GM23248 (cell line): ENCODE results near the gene SLC4A1AP. TPM values are rescaled to one million over a fixed set of nuclear protein-coding genes. Genes with fewer than 3 reads are reported as not detected.

Source experiments
- DNase-seq: peaks from one replicate; pipeline ENCODE4 v3.0.0-alpha.2; 2015
- H2AFZ ChIP-seq: fragments of 200-600 bp; sonication (generic); 2 replicates; pipeline ENCODE4 v1.6.1; 2016; ENCODE audit warnings: antibody characterized with exemption
- H3F3A ChIP-seq: fragments of 200-600 bp; sonication (generic); 2 replicates; pipeline ENCODE4 v1.6.1; 2016; ENCODE audit warnings: mild to moderate bottlenecking, antibody characterized with exemption, mixed run types; ENCODE audit not compliant: insufficient read depth
- H3K27ac ChIP-seq: fragments of 200-600 bp; sonication (generic); 2 replicates; pipeline ENCODE4 v1.5.1; 2016; ENCODE audit warnings: mild to moderate bottlenecking
- H3K27me3 ChIP-seq: fragments of 200-600 bp; sonication (generic); replicated peaks from 2 replicates; pipeline ENCODE4 v1.6.1; 2016; ENCODE audit warnings: mild to moderate bottlenecking; ENCODE audit not compliant: insufficient read depth
- H3K36me3 ChIP-seq: fragments of 200-600 bp; sonication (generic); 2 replicates; pipeline ENCODE4 v1.6.1; 2016; ENCODE audit warnings: low read depth, mild to moderate bottlenecking
- H3K4me1 ChIP-seq: fragments of 200-600 bp; sonication (generic); 2 replicates; pipeline ENCODE4 v1.6.1; 2016; ENCODE audit warnings: mild to moderate bottlenecking; ENCODE audit not compliant: insufficient read depth
- H3K4me2 ChIP-seq: fragments of 200-600 bp; sonication (generic); one replicate; pipeline ENCODE4 v1.6.1; 2016; ENCODE audit warnings: mild to moderate bottlenecking; ENCODE audit not compliant: unreplicated experiment
- H3K4me3 ChIP-seq: fragments of 200-600 bp; sonication (generic); 2 replicates; pipeline ENCODE4 v1.5.1; 2016; ENCODE audit warnings: mild to moderate bottlenecking
- H3K79me2 ChIP-seq: fragments of 200-600 bp; sonication (generic); 2 replicates; pipeline ENCODE4 v1.6.1; 2016; ENCODE audit warnings: mild to moderate bottlenecking; ENCODE audit not compliant: insufficient read depth
- H3K9ac ChIP-seq: fragments of 200-600 bp; sonication (generic); 2 replicates; pipeline ENCODE4 v1.6.1; 2016; ENCODE audit warnings: mild to moderate bottlenecking
- H3K9me2 ChIP-seq: fragments of 200-600 bp; sonication (generic); 2 replicates; pipeline ENCODE4 v1.6.1; 2016; ENCODE audit warnings: mixed run types, mild to moderate bottlenecking, moderate library complexity; ENCODE audit not compliant: insufficient read depth
- H3K9me3 ChIP-seq: fragments of 200-600 bp; sonication (generic); one replicate; pipeline ENCODE4 v1.6.1; 2017; ENCODE audit warnings: low read depth
- H4K20me1 ChIP-seq: fragments of 200-600 bp; sonication (generic); 2 replicates; pipeline ENCODE4 v1.6.0; 2016; ENCODE audit not compliant: insufficient read depth
- EZH2 ChIP-seq: fragments of 200-600 bp; sonication (generic); IDR thresholded peaks from 2 replicates; pipeline ENCODE4 v1.6.1; 2018; ENCODE audit warnings: antibody characterized with exemption, mild to moderate bottlenecking; ENCODE audit not compliant: insufficient read depth, poor library complexity, severe bottlenecking
- EZH2phosphoT487 ChIP-seq: fragments of 200-600 bp; sonication (generic); IDR thresholded peaks from 2 replicates; pipeline ENCODE4 v1.6.1; 2018; ENCODE audit warnings: antibody characterized with exemption, moderate library complexity, mild to moderate bottlenecking, low read depth; ENCODE audit not compliant: insufficient read depth
- WGBS, 2 experiments: methylation state at CpG; one replicate each; pipeline ENCODE4 v1.1.6; 2015 to 2017; ENCODE audit warnings: low lambda C conversion rate in 2 of 2, low coverage in 1 of 2; ENCODE audit errors: missing lambda C conversion rate in 2 of 2; 5-methylcytosine and 5-hydroxymethylcytosine counted together
- in situ Hi-C: fragments of 300-500 bp; cut with MboI; formaldehyde crosslinking; loops from 2 replicates; pipeline ENCODE4 v1.15.0; 2020
- polyA plus RNA-seq: library from polyadenylated mRNA; unstranded; fragments of >200 nt; fragmentation: Nextera tagmentation; extraction: Ambion mirVana; gene quantifications from 2 replicates; pipeline ENCODE4 v1.2.1, GENCODE V29; 2016
- total RNA-seq: library from RNA; depleted of rRNA; stranded (reverse); fragments of >200 nt; shearing (Covaris generic); gene quantifications from 2 replicates; pipeline ENCODE4 v1.2.3, GENCODE V29; 2014

Gene SLC4A1AP
- total and polyA plus RNA-seq, 2 experiments from 2014 or later = 22.4 to 23.9 TPM

DNA sequence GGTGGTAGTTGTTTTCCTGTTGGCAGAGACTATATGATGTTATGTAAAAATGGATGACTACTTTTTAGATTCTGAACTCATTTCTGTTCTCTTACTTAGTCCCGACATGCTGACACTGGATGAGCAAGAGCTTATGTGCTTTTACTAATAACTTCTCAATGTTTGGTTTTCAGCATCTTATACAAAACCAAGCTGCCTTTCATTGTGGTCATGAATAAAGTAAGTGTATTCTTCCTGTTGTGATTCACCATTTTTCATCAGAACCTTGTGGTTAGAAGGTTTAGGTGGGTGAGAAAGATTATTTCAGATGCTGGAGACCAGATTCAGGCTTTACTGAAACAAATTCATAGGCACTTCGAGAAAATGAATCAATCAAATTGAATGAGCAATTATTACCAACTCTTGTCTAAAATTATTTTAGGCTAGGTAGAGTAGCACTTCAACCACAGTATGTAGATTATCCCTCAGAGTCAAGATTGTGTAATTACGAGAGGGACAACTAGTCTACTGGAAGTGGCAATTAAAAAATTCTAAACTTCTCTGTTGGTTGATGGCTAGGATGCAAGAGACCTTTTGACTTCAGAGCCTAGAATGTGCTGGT, 25.6 kb upstream of the SLC4A1AP start:
- H3K4me2 ChIP-seq = peak overlapping the region; percentile 71
- no peak overlapping the region for H2AFZ ChIP-seq
- peak overlapping the region; percentile 17; the same call in 1 of the 2 replicates for H3K4me3 ChIP-seq
- in situ Hi-C loops = no loop called here
- peak; percentile 95 for DNase-seq
- no peaks in the 10 kb centered on the region for H3K9me3 ChIP-seq
- peak overlapping the region; percentile 82 for H3K27ac ChIP-seq
- TF ChIP-seq EZH2phosphoT487 (peak; percentile 80; the same call in 1 of the 2 replicates), EZH2 (no peak)
- H3K27me3 ChIP-seq = no peaks in the 10 kb centered on the region
- H3K4me1 ChIP-seq = peaks cover 20% of the 10 kb centered on the region
- peaks cover 42% of the 10 kb centered on the region for H3K36me3 ChIP-seq
- peaks cover 3% of the 10 kb centered on the region; the same call in 1 of the 2 replicates for H4K20me1 ChIP-seq
- 8 to 10% methylated on average over 3 of the region's 3 CpGs for WGBS, 2 experiments
- peak overlapping the region; percentile 16 for H3K9ac ChIP-seq
- H3F3A ChIP-seq = peaks cover 39% of the 10 kb centered on the region
- no peaks in the 10 kb centered on the region for H3K9me2 ChIP-seq
- H3K79me2 ChIP-seq = no peaks in the 10 kb centered on the region

GRCh38 chr2:27638709-27639108, 25.0 kb upstream of the SLC4A1AP start:
- Histone ChIP-seq H3K27ac (peak overlapping the region; percentile 82), H3K4me3 (peak overlapping the region; percentile 17; the same call in 1 of the 2 replicates), H3K9ac (0 out of 2 replicates have a peak overlapping the region, but pooled peaks have one; percentile 16), H2AFZ (no peak overlapping the region), H3K4me2 (peak overlapping the region; percentile 71), H3K27me3 (no peaks in the 10 kb centered on the region), H3K9me2 (no peaks in the 10 kb centered on the region), H3K36me3 (peaks cover 43% of the 10 kb centered on the region), H3F3A (peaks cover 39% of the 10 kb centered on the region), H3K4me1 (peaks cover 20% of the 10 kb centered on the region), H3K79me2 (no peaks in the 10 kb centered on the region), H3K9me3 (no peaks in the 10 kb centered on the region), H4K20me1 (peaks cover 3% of the 10 kb centered on the region; the same call in 1 of the 2 replicates)
- DNase-seq = peak; percentile 93
- WGBS, 2 experiments = 3 to 5% methylated on average over 3 of the region's 3 CpGs
- in situ Hi-C loops = no loop called here
- TF ChIP-seq EZH2phosphoT487 (peak; percentile 95), EZH2 (no peak)

DNA sequence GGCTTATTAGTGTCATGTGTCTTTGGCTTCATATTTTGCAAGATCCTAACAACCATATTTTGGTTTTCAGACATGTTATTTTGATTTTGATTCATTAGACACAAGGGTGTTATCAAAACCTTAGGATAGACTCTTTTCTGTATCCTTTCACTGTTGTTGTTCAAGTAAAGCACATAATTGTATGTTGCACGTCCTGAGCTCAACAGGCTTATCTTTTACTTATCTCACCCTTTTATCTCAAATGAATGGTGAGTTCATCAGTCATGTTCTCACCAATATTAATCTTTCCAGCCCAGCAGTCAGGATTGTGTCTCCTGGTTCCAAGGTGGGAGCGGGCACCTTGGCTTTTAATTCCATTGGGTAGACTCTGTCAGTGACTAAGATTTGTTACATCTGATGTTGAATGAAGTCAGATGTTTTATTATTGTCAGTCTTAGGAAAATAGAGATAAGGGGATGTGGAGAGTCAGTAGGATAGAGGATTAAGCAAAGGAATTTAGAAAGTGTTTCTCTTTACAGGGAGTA, 22.9 kb upstream of the SLC4A1AP start:
- Histone ChIP-seq H4K20me1 (peaks cover 3% of the 10 kb centered on the region; the same call in 1 of the 2 replicates), H2AFZ (no peak overlapping the region), H3K27ac (no peak overlapping the region), H3K9ac (no peak overlapping the region), H3K4me2 (no peak overlapping the region), H3F3A (peaks cover 32% of the 10 kb centered on the region), H3K79me2 (no peaks in the 10 kb centered on the region), H3K4me3 (no peak overlapping the region), H3K27me3 (no peaks in the 10 kb centered on the region), H3K9me2 (no peaks in the 10 kb centered on the region), H3K36me3 (peaks cover 35% of the 10 kb centered on the region), H3K9me3 (no peaks in the 10 kb centered on the region), H3K4me1 (peaks cover 20% of the 10 kb centered on the region)
- WGBS, 2 experiments = 99 to 100% methylated on average over 2 of the region's 2 CpGs
- no peak for TF ChIP-seq EZH2phosphoT487
- no peak for TF ChIP-seq EZH2
- DNase-seq = no peak
- in situ Hi-C loops = no loop called here

DNA sequence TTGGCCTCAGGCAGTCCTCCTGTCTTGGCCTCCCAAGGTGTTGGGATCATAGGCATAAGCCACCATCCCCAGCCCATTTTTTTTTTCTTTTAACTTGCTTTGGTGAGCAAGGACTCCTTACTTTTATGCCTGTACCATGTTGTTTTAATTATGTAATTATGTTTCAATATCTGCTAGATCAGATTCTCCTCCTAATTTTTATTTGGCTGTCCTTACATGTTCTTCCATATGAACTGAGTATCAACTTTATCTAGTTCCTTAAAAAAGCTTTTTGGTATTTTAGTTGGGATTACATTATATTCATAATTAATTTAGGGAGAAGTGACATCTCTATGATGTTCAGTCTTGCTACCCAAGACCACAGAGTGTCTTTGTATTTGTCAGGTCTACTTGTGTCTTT, 18.5 kb upstream of the SLC4A1AP start:
- Histone ChIP-seq H3K9me3 (no peaks in the 10 kb centered on the region), H3K9ac (no peak overlapping the region), H2AFZ (no peak overlapping the region), H3K9me2 (no peaks in the 10 kb centered on the region), H3K4me1 (0 out of 2 replicates have a peak, but pooled peaks cover 5% of the 10 kb centered on the region), H3K79me2 (no peaks in the 10 kb centered on the region), H3K27me3 (no peaks in the 10 kb centered on the region), H3K4me3 (no peak overlapping the region), H4K20me1 (no peaks in the 10 kb centered on the region), H3F3A (peaks cover 29% of the 10 kb centered on the region), H3K27ac (no peak overlapping the region), H3K36me3 (peaks cover 43% of the 10 kb centered on the region), H3K4me2 (no peak overlapping the region)
- no peak for DNase-seq
- TF ChIP-seq EZH2phosphoT487 = no peak
- TF ChIP-seq EZH2 = no peak
- in situ Hi-C loops = no loop called here

GRCh38 chr2:27647289-27647688, 16.4 kb upstream of the SLC4A1AP start:
- peaks cover 32% of the 10 kb centered on the region for H3F3A ChIP-seq
- no peaks in the 10 kb centered on the region for H3K9me3 ChIP-seq
- H3K27ac ChIP-seq = no peak overlapping the region
- no peak overlapping the region for H3K4me2 ChIP-seq
- H3K4me1 ChIP-seq = 0 out of 2 replicates have a peak, but pooled peaks cover 5% of the 10 kb centered on the region
- no peaks in the 10 kb centered on the region for H3K9me2 ChIP-seq
- in situ Hi-C loops = no loop called here
- peaks cover 47% of the 10 kb centered on the region for H3K36me3 ChIP-seq
- TF ChIP-seq EZH2 (no peak), EZH2phosphoT487 (no peak)
- no peak overlapping the region for H2AFZ ChIP-seq
- H3K4me3 ChIP-seq = no peak overlapping the region
- no peaks in the 10 kb centered on the region for H3K79me2 ChIP-seq
- H3K27me3 ChIP-seq = no peaks in the 10 kb centered on the region
- H4K20me1 ChIP-seq = no peaks in the 10 kb centered on the region
- DNase-seq = peak; percentile 73
- no peak overlapping the region for H3K9ac ChIP-seq
